ENCODE data around the gene EPB41L1. TPM values are rescaled to one million over a fixed set of nuclear protein-coding genes. Genes with fewer than 3 reads are reported as not detected.

The EPB41L1 gene
- total RNA-seq, 2 experiments from 2014 or later, result 0.57 to 1.1 TPM

DNA sequence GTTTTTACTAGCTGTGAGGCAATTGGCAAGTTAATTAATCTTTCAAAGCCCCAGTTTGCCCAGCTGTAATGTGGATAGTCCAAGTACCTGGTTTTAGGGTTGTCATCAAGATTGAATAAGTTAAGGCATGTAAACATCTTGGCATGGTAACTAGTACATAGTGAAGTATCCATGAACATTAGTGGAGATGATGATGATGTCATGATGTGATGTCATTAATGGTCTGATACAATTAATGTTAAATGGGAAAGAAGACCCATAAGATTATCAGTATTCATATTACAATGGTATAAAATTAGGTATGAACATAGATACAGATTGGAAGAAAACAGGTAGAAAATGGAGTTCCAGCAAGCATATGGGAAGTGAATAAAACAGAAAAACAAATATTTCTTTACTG, 5.3 kb downstream of the EPB41L1 start:
- Mint-ChIP-seq H3K27ac (no peak overlapping the region), H3K27me3 (ENCODE audit: low read depth) (peaks cover 10% of the 10 kb centered on the region), H3K4me3 (no peak overlapping the region), H3K9me3 (no peaks in the 10 kb centered on the region), H3K4me1 (ENCODE audit: low read depth) (peaks cover 4% of the 10 kb centered on the region), H3K36me3 (ENCODE audit: low read depth) (no peaks in the 10 kb centered on the region)
- DNase-seq, result no peak
- intact Hi-C loops (cut with micrococcal nuclease), result no loop called here
- CTCF ChIA-PET, result interaction anchor here (0.8 to 5.1 kb wide), 2 partner anchors 21 to 39 kb away, joined by 3 to 35 read pairs; no protein-coding TSS in a partner anchor

DNA sequence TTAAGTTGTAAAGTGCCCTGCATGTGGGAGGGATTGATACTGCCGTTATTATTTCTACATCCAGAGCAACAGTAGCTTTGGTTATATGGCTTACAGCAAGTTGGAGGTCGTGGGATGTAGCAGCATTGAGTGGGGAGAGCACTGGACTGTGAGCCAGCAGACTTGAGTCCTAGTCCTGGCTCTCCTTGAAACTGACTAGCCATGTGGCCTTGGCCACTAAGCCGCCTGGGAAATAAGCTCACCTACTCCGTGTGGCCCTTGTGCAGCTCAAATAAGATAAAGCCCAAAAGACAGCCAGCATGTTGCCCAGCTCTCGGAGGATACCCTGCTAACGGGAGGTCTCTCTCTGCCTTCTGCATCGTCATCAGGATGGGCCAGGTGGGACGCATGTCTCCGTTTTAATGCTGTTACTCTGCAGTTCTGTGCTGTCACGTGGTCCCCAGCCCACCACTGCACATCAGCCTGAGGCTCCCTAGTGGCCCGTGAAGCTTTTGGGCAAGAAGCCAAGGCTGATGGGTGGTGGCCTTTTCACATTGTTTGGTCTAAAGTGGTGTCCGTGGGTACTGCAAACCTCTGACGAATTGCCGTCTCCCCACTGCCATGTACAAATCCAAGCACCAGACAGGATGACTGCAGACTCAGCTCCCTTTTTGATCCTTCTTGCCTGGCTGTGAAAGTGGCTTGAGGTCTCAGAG, 7.9 kb downstream of the EPB41L1 start:
- Mint-ChIP-seq H3K36me3 (ENCODE audit: low read depth) (no peaks in the 10 kb centered on the region), H3K27me3 (ENCODE audit: low read depth) (no peaks in the 10 kb centered on the region), H3K27ac (no peak overlapping the region), H3K4me3 (no peak overlapping the region), H3K9me3 (no peaks in the 10 kb centered on the region), H3K4me1 (ENCODE audit: low read depth) (no peaks in the 10 kb centered on the region)
- intact Hi-C loops (cut with micrococcal nuclease), result no loop called here
- no peak for DNase-seq
- CTCF ChIA-PET, result interaction anchor here (0.5 to 1.8 kb wide), 3 partner anchors 24 to 169 kb away, joined by 3 to 5 read pairs (median 4); no protein-coding TSS in a partner anchor

DNA sequence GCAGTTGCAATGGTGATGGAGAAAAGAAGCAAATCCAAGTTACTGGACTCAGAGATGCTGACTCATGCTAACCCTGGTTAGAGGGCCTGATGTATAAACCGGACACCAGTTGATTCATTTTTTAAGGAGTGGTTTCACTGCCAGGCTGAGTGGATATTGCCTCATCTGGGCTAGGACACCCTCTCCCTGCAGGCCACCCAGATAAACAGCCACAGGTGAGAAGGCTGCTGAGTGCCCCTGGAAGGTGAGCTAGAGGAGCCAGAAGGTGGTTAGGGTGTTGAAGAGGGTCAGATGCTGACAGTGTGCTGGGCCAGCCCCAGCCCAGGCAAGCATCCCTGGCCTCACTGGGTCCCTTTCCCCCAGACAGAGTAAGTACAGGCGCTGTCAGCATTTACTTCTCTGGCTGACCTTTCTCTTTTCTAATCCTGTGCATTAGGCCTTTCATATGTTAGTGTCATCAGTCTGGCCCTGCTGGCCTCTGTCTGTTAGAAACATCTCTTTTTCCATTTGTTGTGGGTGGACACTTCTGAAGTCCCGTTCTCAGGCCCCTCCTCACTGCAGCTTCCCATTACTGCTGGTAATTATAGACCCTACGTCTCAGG, 13.5 kb downstream of the EPB41L1 start:
- Mint-ChIP-seq H3K27ac (no peak overlapping the region), H3K36me3 (ENCODE audit: low read depth) (no peaks in the 10 kb centered on the region), H3K4me3 (no peak overlapping the region), H3K9me3 (no peaks in the 10 kb centered on the region), H3K27me3 (ENCODE audit: low read depth) (no peaks in the 10 kb centered on the region), H3K4me1 (ENCODE audit: low read depth) (no peaks in the 10 kb centered on the region)
- CTCF ChIA-PET, result no interaction called here
- intact Hi-C loops (cut with micrococcal nuclease), result no loop called here
- DNase-seq, result no peak

DNA sequence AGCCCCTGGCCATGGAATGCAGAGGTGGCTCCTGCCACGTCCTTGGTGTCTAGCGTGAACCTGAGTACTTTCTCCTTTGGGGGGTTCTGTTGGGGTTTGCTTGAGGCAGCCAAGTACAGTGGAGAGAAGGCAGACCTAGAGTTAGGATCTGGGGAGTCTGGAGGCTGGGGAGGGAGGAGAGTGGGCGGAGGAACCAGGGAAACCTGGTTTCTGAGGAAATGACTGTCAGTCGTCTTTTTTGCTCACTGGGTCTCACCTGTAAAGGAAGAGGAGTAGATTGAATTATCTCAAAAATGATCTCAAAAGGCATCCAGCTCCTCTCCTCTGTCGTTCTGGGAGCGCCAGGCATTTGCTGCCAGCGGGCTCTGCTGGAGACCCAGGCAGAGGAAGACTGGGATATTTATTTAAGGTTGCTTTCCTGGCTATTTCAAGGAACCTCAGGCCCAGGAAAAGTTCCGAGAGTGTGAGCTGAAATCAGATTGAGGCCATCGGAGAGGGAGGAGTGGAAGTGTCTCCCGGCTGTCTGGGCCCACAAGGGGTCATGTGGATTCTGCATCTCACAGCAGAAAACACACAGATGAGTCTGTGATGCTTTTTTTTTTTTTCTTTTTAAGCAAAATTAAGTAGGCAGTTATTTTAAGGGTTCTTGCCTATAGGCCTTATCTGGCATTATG, 16.1 kb downstream of the EPB41L1 start:
- no peaks in the 10 kb centered on the region for H3K9me3 Mint-ChIP-seq
- intact Hi-C loops (cut with micrococcal nuclease), result no loop called here
- peaks cover 3% of the 10 kb centered on the region for H3K4me1 Mint-ChIP-seq (ENCODE audit: low read depth)
- H3K36me3 Mint-ChIP-seq (ENCODE audit: low read depth), result no peaks in the 10 kb centered on the region
- CTCF ChIA-PET, result no interaction called here
- H3K27me3 Mint-ChIP-seq (ENCODE audit: low read depth), result no peaks in the 10 kb centered on the region
- no peak for DNase-seq
- no peak overlapping the region for H3K4me3 Mint-ChIP-seq
- H3K27ac Mint-ChIP-seq, result no peak overlapping the region

DNA sequence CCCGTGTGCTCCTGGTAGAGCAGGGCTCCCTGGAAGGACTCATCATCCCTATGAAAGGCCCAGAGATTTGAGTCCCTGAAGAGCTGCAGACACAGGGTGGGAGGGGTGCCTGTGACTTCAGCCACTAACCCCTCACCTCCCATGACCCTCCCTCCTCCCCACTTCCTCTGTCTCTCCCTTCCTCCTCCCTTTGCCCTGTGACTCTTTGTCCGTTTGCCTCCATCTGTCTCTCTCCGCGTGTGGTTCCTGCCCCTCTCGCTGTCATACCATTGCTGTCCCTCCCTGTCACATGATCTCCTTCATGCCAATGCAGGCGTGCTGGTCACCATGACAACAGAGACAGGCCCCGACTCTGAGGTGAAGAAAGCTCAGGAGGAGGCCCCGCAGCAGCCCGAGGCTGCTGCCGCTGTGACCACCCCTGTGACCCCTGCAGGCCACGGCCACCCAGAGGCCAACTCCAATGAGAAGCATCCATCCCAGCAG, 19.0 kb downstream of the EPB41L1 start:
- H3K9me3 Mint-ChIP-seq, result no peaks in the 10 kb centered on the region
- intact Hi-C loops (cut with micrococcal nuclease), result no loop called here
- CTCF ChIA-PET, result interaction anchor here (1.0 kb wide), 1 partner anchor 17 kb away, joined by 3 read pairs; no protein-coding TSS in a partner anchor

DNA sequence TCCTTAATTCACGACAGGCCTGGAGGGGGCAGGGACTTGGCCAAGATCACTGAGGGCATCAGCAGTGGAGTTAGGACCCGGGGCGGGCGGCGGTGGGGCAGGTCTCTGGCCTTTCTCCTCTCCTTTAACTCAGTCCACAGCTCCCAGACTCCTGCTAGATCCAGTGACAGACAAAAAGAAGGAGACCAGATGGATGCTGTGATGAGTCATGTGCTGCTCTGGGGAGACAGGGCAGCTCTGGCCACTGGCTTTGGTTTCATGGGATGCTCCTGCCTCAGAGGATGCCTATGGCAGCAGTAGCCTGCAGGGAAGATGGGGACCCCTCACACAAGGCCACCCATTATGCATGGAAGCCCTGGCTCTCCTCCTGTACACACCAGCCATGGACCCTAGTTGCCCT, 20.5 kb downstream of the EPB41L1 start:
- Mint-ChIP-seq H3K27ac (no peak overlapping the region), H3K9me3 (no peaks in the 10 kb centered on the region), H3K4me1 (ENCODE audit: low read depth) (peaks cover 3% of the 10 kb centered on the region), H3K36me3 (ENCODE audit: low read depth) (no peaks in the 10 kb centered on the region), H3K27me3 (ENCODE audit: low read depth) (no peaks in the 10 kb centered on the region), H3K4me3 (no peak overlapping the region)
- intact Hi-C loops (cut with micrococcal nuclease), result no loop called here
- CTCF ChIA-PET, result no interaction called here
- DNase-seq, result no peak

More for the DNA sequence above, 19.0 kb downstream of the EPB41L1 start:
- H3K4me3 Mint-ChIP-seq, result no peak overlapping the region
- H3K36me3 Mint-ChIP-seq (ENCODE audit: low read depth), result no peaks in the 10 kb centered on the region
- no peak for DNase-seq
- H3K4me1 Mint-ChIP-seq (ENCODE audit: low read depth), result peaks cover 3% of the 10 kb centered on the region
- H3K27ac Mint-ChIP-seq, result no peak overlapping the region
- H3K27me3 Mint-ChIP-seq (ENCODE audit: low read depth), result no peaks in the 10 kb centered on the region

DNA sequence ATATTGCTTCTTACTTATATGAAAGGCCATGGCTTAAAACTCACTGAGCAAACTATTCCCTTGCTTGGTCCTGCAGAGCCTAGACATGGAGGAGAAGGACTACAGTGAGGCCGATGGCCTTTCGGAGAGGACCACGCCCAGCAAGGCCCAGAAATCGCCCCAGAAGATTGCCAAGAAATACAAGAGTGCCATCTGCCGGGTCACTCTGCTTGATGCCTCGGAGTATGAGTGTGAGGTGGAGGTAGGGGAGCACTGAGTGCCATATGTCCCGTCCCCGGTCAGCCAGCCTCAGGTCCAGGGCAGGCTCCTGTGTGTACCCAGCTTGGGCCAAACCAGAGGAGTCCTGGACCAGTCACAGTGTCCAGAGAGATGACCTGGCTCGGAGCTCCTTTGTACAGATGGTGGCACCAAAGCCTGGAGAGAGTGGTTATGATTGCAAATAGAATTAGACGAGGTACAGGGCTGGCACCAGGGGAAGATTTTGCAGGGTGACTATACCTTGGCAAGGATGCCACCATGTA, 21.0 kb downstream of the EPB41L1 start:
- CTCF ChIA-PET, result no interaction called here
- no peaks in the 10 kb centered on the region for H3K36me3 Mint-ChIP-seq (ENCODE audit: low read depth)
- no peak overlapping the region for H3K27ac Mint-ChIP-seq
- intact Hi-C loops (cut with micrococcal nuclease), result no loop called here
- peaks cover 3% of the 10 kb centered on the region for H3K4me1 Mint-ChIP-seq (ENCODE audit: low read depth)
- H3K27me3 Mint-ChIP-seq (ENCODE audit: low read depth), result no peaks in the 10 kb centered on the region
- no peak overlapping the region for H3K4me3 Mint-ChIP-seq
- no peak for DNase-seq
- no peaks in the 10 kb centered on the region for H3K9me3 Mint-ChIP-seq

DNA sequence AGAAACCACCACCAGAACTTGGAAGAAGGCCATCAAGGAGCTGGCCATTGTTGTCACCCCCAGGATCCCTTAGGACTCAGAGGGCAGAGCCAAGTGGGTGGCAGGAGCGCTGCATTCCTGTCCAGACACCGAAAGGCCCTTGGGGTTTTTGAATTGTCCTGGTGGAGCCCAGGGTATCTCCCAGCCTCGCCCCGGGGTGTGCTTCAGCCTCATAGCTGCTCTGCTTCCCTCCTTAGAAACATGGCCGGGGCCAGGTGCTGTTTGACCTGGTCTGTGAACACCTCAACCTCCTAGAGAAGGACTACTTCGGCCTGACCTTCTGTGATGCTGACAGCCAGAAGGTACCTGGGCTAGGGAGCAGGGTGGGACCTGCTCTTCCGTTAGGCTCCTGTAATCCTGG, 23.2 kb downstream of the EPB41L1 start:
- H3K4me1 Mint-ChIP-seq (ENCODE audit: low read depth), result peaks cover 3% of the 10 kb centered on the region
- DNase-seq, result no peak
- no peak overlapping the region for H3K27ac Mint-ChIP-seq
- no peaks in the 10 kb centered on the region for H3K36me3 Mint-ChIP-seq (ENCODE audit: low read depth)
- H3K4me3 Mint-ChIP-seq, result no peak overlapping the region
- H3K27me3 Mint-ChIP-seq (ENCODE audit: low read depth), result no peaks in the 10 kb centered on the region
- CTCF ChIA-PET, result interaction anchor here (1.1 kb wide), 1 partner anchor 22 kb away, joined by 3 read pairs; no protein-coding TSS in a partner anchor
- intact Hi-C loops (cut with micrococcal nuclease), result no loop called here
- H3K9me3 Mint-ChIP-seq, result no peaks in the 10 kb centered on the region

DNA sequence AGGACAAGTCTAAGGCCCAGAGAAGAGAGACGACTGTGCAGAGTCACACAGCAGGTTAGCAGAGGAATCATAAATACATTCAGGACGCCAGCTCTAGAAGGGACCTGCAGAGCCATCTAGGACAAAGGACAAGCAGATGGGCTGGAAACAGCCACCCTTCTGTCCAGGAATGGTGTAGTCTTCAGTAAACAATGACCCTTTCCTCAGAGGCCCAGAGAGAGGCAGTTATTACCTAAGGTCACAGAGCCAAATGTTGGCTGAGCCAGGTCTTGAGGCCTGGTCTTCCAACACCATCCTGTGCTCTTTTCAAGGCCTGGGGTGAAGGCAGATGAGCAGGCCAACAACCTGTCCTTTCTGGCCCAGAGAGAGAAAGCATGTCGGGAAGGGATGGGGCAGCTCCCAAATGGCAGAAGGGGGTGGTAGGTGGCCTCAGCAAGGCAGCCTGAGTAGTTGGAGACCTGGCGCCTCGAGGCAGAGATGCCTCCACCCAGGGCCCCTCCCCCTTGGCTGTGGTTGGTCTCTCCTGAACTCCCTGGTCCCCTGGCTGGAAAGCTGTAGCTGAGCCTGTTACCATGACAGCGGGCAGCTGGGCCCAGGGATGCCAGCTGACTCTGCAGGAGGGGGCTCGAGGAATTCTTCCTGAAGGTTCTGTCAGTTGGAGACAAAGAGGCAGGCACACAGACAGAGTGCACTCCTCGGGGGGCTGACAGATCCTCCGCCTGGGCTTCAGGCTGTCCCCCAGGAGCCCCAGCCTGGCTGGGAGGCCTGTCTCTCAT, 24.8 kb downstream of the EPB41L1 start:
- Mint-ChIP-seq H3K9me3 (no peaks in the 10 kb centered on the region), H3K27ac (no peak overlapping the region), H3K27me3 (ENCODE audit: low read depth) (no peaks in the 10 kb centered on the region), H3K36me3 (ENCODE audit: low read depth) (no peaks in the 10 kb centered on the region), H3K4me3 (no peak overlapping the region), H3K4me1 (ENCODE audit: low read depth) (no peaks in the 10 kb centered on the region)
- CTCF ChIA-PET, result interaction anchor here (0.5 kb wide), 1 partner anchor 41 kb away, joined by 4 read pairs; no protein-coding TSS in a partner anchor
- no peak for DNase-seq
- intact Hi-C loops (cut with micrococcal nuclease), result no loop called here

DNA sequence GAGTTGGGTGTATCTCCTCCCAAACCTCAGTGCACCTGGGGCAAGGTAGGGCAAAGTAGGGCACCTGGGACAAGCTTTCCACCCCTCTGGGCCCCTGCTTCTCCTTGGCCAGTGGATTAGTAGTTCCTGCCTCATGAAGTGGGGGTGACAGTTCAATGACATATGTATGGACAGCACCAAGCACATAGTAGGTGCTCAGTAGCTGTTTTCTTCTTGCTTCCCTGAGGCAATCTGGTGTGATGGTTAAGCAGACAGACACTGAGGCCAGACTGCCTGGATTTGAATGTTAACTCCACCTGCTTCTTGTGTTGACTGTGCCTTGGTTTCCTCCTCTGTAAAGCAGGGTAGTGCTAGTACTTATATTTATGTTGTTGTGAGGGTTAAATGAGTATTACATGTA, 25.8 kb downstream of the EPB41L1 start:
- H3K27me3 Mint-ChIP-seq (ENCODE audit: low read depth), result no peaks in the 10 kb centered on the region
- intact Hi-C loops (cut with micrococcal nuclease), result no loop called here
- CTCF ChIA-PET, result interaction anchor here (0.5 to 1.5 kb wide), 4 partner anchors 19 to 602 kb away, joined by 3 to 6 read pairs (median 4); no protein-coding TSS in a partner anchor
- no peaks in the 10 kb centered on the region for H3K36me3 Mint-ChIP-seq (ENCODE audit: low read depth)
- no peak overlapping the region for H3K4me3 Mint-ChIP-seq
- no peak for DNase-seq
- H3K4me1 Mint-ChIP-seq (ENCODE audit: low read depth), result no peaks in the 10 kb centered on the region
- no peak overlapping the region for H3K27ac Mint-ChIP-seq
- H3K9me3 Mint-ChIP-seq, result no peaks in the 10 kb centered on the region

DNA sequence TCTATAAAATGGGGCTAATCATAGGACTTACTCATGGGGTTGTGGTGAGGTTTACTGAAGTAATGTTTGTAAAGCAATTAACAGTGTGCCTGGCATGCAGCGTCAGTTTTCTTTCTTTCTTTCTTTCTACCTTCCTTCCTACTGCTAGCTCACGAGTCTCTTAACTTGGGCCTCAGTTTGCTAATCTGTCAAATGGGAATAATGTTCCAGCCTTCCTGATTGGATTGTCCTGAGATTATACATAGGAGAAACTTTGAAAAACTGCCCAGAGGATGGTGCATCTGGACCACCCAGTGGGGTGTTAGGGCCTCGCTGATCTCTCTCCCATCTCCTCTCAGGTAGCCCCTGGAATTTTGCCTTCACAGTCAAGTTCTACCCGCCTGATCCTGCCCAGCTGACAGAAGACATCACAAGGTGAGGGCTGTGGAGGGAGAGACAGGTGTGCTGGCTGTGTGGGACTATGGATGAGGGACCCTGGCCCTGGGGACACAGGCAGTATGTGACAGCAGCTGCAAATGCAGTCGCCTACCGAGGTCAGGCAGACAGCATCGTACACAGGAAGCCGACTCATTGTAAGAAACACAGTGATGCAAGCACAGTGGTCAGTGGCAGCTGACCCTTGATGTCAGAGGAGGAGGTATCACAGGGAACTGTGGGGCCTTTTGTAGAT, 27.5 kb downstream of the EPB41L1 start:
- Mint-ChIP-seq H3K36me3 (ENCODE audit: low read depth) (no peaks in the 10 kb centered on the region), H3K9me3 (no peaks in the 10 kb centered on the region), H3K27me3 (ENCODE audit: low read depth) (no peaks in the 10 kb centered on the region), H3K27ac (no peak overlapping the region), H3K4me3 (no peak overlapping the region), H3K4me1 (ENCODE audit: low read depth) (no peaks in the 10 kb centered on the region)
- intact Hi-C loops (cut with micrococcal nuclease), result no loop called here
- no peak for DNase-seq
- CTCF ChIA-PET, result interaction anchor here (1.5 kb wide), 1 partner anchor 20 kb away, joined by 3 read pairs; no protein-coding TSS in a partner anchor

Measured in activated naive CD4-positive, alpha-beta T cell treated with anti-CD3 and anti-CD28 coated beads for 36 hours (primary cell).